ENCODE data around the gene GPR171. TPM values are rescaled to one million over a fixed set of nuclear protein-coding genes. Genes with fewer than 3 reads are reported as not detected.

The GPR171 gene
- total and polyA plus RNA-seq, 2 donors (not counting 1 experiment from before 2014, with no cell fraction given), result not detected

DNA sequence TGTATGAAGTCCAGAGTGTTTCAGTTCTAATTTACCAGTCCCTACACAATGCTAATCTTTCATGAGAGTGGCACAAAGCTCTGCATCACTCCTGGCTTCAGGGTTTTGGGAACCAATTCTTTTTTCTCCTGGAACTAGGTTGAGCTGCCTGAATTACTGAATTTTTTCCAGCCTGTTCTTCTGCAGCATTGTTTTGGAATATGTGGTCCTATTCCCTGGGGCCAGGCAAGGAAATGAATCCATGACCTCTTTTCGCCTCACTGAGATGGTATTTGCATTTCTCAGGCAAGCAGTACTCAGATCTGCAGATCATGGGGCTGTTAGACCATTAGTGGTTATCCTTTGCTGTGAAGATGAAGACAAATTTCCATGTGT, 25.6 kb upstream of the GPR171 start:
- Histone ChIP-seq H4K20me1 (ENCODE audit: control insufficient read depth, extremely low read depth, insufficient read depth, low read length) (no peaks in the 10 kb centered on the region), H2AFZ (ENCODE audit: low read length) (no peak overlapping the region), H3K4me1 (ENCODE audit: control insufficient read depth, extremely low read depth, insufficient read depth, low read length) (peaks cover 27% of the 10 kb centered on the region), H3K4me2 (ENCODE audit: extremely low read depth, insufficient read depth, low read length) (peak overlapping the region; percentile 15), H3K27ac (ENCODE audit: insufficient read depth, low read length) (peak overlapping the region; percentile 62), H3K4me3 (replicated peaks in 1 of 4; ENCODE audit: control extremely low read depth in 1 of 4, insufficient read depth in 1 of 4, low read depth in 3 of 4, low read length in 4 of 4) (no peak overlapping the region), H3K27me3 (ENCODE audit: control insufficient read depth, insufficient read depth, low read length) (no peaks in the 10 kb centered on the region), H3K9me3 (ENCODE audit: control insufficient read depth, insufficient read depth, low read depth, low read length) (no peaks in the 10 kb centered on the region), H3K79me2 (ENCODE audit: control insufficient read depth, insufficient read depth, low read length) (no peaks in the 10 kb centered on the region), H3K9ac (ENCODE audit: insufficient read depth, low read length) (no peak overlapping the region), H3K36me3 (ENCODE audit: control insufficient read depth, insufficient read depth, low read length) (no peaks in the 10 kb centered on the region)
- TF ChIP-seq CTCF (conservative IDR thresholded peaks at IDR 0.05 in 1 of 2, IDR thresholded peaks at IDR 0.05 in 1 of 2; ENCODE audit: low read depth in 1 of 2, low read length in 2 of 2) (no peak), EZH2 (IDR thresholded peaks at IDR 0.05; ENCODE audit: low read length, missing control alignments) (no peak)
- peak; percentile 19 to 77 for DNase-seq (ENCODE audit: low read depth in 2 of 2)

DNA sequence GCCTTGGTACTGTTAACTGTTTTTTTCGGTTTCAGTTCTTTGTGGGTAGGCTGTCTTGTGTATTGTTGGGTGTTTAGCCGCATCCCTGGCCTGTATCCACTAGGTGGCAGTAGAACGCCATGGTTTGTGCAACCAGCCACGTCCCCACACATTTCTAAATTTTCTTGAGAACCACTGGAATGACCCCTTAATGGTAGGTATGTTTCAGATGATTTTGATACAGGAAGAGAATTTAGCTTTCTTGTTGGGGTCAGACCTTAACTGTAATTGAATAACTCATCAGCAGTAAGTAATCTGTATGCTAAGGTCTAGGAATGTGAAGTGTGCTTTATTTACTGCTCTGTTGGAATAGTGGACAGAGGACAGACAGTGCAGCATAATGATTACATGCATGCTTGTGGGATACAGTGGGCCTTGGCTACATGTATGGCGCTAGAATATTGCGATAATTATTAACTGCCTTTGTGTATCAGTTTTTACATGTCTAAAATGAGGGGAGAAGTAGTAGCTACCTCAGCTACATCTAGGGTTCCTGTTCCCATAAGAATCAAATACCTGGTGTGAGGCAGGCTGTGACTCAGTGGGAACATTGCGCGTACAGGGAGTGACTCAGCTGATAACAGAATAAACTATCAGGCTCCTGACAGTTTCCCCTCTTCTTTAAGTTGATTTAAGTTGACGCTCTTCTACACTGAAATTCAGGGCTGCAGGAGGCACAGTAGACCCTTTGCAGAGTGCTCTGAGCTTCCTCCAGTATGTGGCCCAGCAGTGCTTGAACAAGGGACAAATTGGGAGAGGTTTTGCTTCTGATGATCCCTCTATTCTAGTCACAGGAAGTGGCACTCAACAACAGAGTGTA, 25.0 kb upstream of the GPR171 start:
- Histone ChIP-seq H3K4me2 (ENCODE audit: extremely low read depth, insufficient read depth, low read length) (peak overlapping the region; percentile 74), H4K20me1 (ENCODE audit: control insufficient read depth, extremely low read depth, insufficient read depth, low read length) (no peaks in the 10 kb centered on the region), H3K27ac (ENCODE audit: insufficient read depth, low read length) (peak overlapping the region; percentile 62), H2AFZ (ENCODE audit: low read length) (peak overlapping the region; percentile 15), H3K36me3 (ENCODE audit: control insufficient read depth, insufficient read depth, low read length) (no peaks in the 10 kb centered on the region), H3K4me3 (replicated peaks in 1 of 4; ENCODE audit: control extremely low read depth in 1 of 4, insufficient read depth in 1 of 4, low read depth in 3 of 4, low read length in 4 of 4) (no peak overlapping the region), H3K4me1 (ENCODE audit: control insufficient read depth, extremely low read depth, insufficient read depth, low read length) (peaks cover 27% of the 10 kb centered on the region), H3K9me3 (ENCODE audit: control insufficient read depth, insufficient read depth, low read depth, low read length) (no peaks in the 10 kb centered on the region), H3K27me3 (ENCODE audit: control insufficient read depth, insufficient read depth, low read length) (no peaks in the 10 kb centered on the region), H3K79me2 (ENCODE audit: control insufficient read depth, insufficient read depth, low read length) (no peaks in the 10 kb centered on the region), H3K9ac (ENCODE audit: insufficient read depth, low read length) (no peak overlapping the region)
- no peak for TF ChIP-seq EZH2 (IDR thresholded peaks at IDR 0.05; ENCODE audit: low read length, missing control alignments)
- TF ChIP-seq CTCF (conservative IDR thresholded peaks at IDR 0.05 in 1 of 2, IDR thresholded peaks at IDR 0.05 in 1 of 2; ENCODE audit: low read depth in 1 of 2, low read length in 2 of 2), result peak; percentile 94 to 95
- peak; percentile 81 to 89 for DNase-seq (ENCODE audit: low read depth in 2 of 2)

GRCh38 chr3:151227266-151227806, 24.3 kb upstream of the GPR171 start:
- Histone ChIP-seq H3K4me1 (ENCODE audit: control insufficient read depth, extremely low read depth, insufficient read depth, low read length) (peaks cover 27% of the 10 kb centered on the region), H3K27ac (ENCODE audit: insufficient read depth, low read length) (peak overlapping the region; percentile 6), H4K20me1 (ENCODE audit: control insufficient read depth, extremely low read depth, insufficient read depth, low read length) (no peaks in the 10 kb centered on the region), H3K4me3 (replicated peaks in 1 of 4; ENCODE audit: control extremely low read depth in 1 of 4, insufficient read depth in 1 of 4, low read depth in 3 of 4, low read length in 4 of 4) (no peak overlapping the region), H3K36me3 (ENCODE audit: control insufficient read depth, insufficient read depth, low read length) (no peaks in the 10 kb centered on the region), H2AFZ (ENCODE audit: low read length) (peak overlapping the region; percentile 15), H3K27me3 (ENCODE audit: control insufficient read depth, insufficient read depth, low read length) (no peaks in the 10 kb centered on the region), H3K79me2 (ENCODE audit: control insufficient read depth, insufficient read depth, low read length) (no peaks in the 10 kb centered on the region), H3K9ac (ENCODE audit: insufficient read depth, low read length) (no peak overlapping the region), H3K4me2 (ENCODE audit: extremely low read depth, insufficient read depth, low read length) (peak overlapping the region; percentile 74), H3K9me3 (ENCODE audit: control insufficient read depth, insufficient read depth, low read depth, low read length) (no peaks in the 10 kb centered on the region)
- TF ChIP-seq EZH2 (IDR thresholded peaks at IDR 0.05; ENCODE audit: low read length, missing control alignments) (no peak), CTCF (conservative IDR thresholded peaks at IDR 0.05 in 1 of 2, IDR thresholded peaks at IDR 0.05 in 1 of 2; ENCODE audit: low read depth in 1 of 2, low read length in 2 of 2) (no peak)
- DNase-seq (ENCODE audit: low read depth in 2 of 2), result no peak

Measured in fibroblast of lung (primary cell).